Ramos (cell line): ENCODE results near the gene UBE2U.
"Not testable (repeated sequence)": the region's sequence is repeated elsewhere in the genome, so short reads cannot be mapped to it uniquely, and the experiment has no call there.

Source experiments
- in situ Hi-C: fragments of 300-500 bp; cut with MboI; formaldehyde crosslinking; loops from one replicate; pipeline ENCODE4 v1.14.3; 2022; ENCODE audit warnings: low sequenced_read_pairs; ENCODE audit not compliant: unreplicated experiment

UBE2U gene

GRCh38 chr1:64186898-64187280 lies 16.5 kb upstream of the UBE2U start:
- in situ Hi-C loops: no loop called here

GRCh38 chr1:64187646-64188045 lies 15.8 kb upstream of the UBE2U start:
- in situ Hi-C loops: no loop called here

- in situ Hi-C loops: no loop called here
Observed at GRCh38 chr1:64192290-64192689, 11.1 kb upstream of the UBE2U start.

GRCh38 chr1:64194168-64195080 lies 9.0 kb upstream of the UBE2U start:
- in situ Hi-C loops: no loop called here

- in situ Hi-C loops: no loop called here
Observed at GRCh38 chr1:64195081-64195395, 8.4 kb upstream of the UBE2U start.

- in situ Hi-C loops: no loop called here
Observed at GRCh38 chr1:64196074-64196870, 7.2 kb upstream of the UBE2U start.

GRCh38 chr1:64197076-64197475 lies 6.3 kb upstream of the UBE2U start:
- in situ Hi-C loops: no loop called here

- in situ Hi-C loops: no loop called here
Observed at GRCh38 chr1:64199154-64199553, 4.3 kb upstream of the UBE2U start.

GRCh38 chr1:64200064-64200463 lies 3.4 kb upstream of the UBE2U start:
- in situ Hi-C loops: no loop called here

- in situ Hi-C loops: no loop called here
Observed at GRCh38 chr1:64209221-64209620, 5.8 kb downstream of the UBE2U start.

- in situ Hi-C loops: no loop called here
Observed at GRCh38 chr1:64212031-64212430, 8.6 kb downstream of the UBE2U start.

GRCh38 chr1:64215576-64215975 lies 12.2 kb downstream of the UBE2U start:
- in situ Hi-C loops: no loop called here

GRCh38 chr1:64220241-64220640 lies 16.8 kb downstream of the UBE2U start:
- in situ Hi-C loops: no loop called here

- in situ Hi-C loops: no loop called here
Observed at GRCh38 chr1:64223329-64224151, 20.1 kb downstream of the UBE2U start.

GRCh38 chr1:64224236-64224635 lies 20.8 kb downstream of the UBE2U start:
- in situ Hi-C loops: not testable (repeated sequence)

- in situ Hi-C loops: loop anchor here (25.0 kb wide), 1 partner anchor 541 kb away; no protein-coding TSS in a partner anchor
Observed at GRCh38 chr1:64228167-64228957, 24.9 kb downstream of the UBE2U start.

GRCh38 chr1:64229307-64229706 lies 25.9 kb downstream of the UBE2U start:
- in situ Hi-C loops: loop anchor here (25.0 kb wide), 1 partner anchor 542 kb away; no protein-coding TSS in a partner anchor

- in situ Hi-C loops: loop anchor here (25.0 kb wide), 1 partner anchor 544 kb away; no protein-coding TSS in a partner anchor
Observed at GRCh38 chr1:64231153-64231552, 27.7 kb downstream of the UBE2U start.

- in situ Hi-C loops: loop anchor here (25.0 kb wide), 1 partner anchor 544 kb away; no protein-coding TSS in a partner anchor
Observed at GRCh38 chr1:64231654-64232053, 28.2 kb downstream of the UBE2U start.
